Measurements from ENCODE around the gene GP9. TPM values are rescaled to one million over a fixed set of nuclear protein-coding genes. Genes with fewer than 3 reads are reported as not detected.

The GP9 gene
- total and polyA plus RNA-seq, 9 of the 15 experiments (the other 6 are each of a cell fraction or from before 2014, with no cell fraction given): not detected

DNA sequence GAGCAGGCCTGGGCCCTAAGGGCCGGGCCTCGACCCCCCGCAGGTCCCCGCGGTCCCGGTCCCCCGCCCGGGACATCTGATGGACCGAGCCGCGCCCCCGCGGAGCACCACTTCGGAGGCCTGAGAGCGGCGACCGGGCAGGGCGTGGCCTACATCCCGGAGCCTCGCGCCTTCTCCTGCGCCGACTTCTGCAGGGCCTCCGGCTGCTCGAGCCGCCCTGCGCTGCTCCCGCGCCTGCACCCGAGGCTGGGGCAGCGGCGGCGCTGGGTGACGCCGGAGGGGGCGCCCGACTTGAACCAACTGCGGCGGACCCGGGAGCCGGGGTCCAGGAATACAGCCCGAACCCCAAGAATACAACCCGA, 14.9 kb upstream of the GP9 start (continued):
- TF ChIP-seq, protein P1, sequence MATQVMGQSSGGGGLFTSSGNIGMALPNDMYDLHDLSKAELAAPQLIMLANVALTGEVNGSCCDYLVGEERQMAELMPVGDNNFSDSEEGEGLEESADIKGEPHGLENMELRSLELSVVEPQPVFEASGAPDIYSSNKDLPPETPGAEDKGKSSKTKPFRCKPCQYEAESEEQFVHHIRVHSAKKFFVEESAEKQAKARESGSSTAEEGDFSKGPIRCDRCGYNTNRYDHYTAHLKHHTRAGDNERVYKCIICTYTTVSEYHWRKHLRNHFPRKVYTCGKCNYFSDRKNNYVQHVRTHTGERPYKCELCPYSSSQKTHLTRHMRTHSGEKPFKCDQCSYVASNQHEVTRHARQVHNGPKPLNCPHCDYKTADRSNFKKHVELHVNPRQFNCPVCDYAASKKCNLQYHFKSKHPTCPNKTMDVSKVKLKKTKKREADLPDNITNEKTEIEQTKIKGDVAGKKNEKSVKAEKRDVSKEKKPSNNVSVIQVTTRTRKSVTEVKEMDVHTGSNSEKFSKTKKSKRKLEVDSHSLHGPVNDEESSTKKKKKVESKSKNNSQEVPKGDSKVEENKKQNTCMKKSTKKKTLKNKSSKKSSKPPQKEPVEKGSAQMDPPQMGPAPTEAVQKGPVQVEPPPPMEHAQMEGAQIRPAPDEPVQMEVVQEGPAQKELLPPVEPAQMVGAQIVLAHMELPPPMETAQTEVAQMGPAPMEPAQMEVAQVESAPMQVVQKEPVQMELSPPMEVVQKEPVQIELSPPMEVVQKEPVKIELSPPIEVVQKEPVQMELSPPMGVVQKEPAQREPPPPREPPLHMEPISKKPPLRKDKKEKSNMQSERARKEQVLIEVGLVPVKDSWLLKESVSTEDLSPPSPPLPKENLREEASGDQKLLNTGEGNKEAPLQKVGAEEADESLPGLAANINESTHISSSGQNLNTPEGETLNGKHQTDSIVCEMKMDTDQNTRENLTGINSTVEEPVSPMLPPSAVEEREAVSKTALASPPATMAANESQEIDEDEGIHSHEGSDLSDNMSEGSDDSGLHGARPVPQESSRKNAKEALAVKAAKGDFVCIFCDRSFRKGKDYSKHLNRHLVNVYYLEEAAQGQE (IDR thresholded peaks at IDR 0.05; ENCODE audit: borderline replicate concordance): no peak
- TF ChIP-seq, protein P1 (CRISPR knock-in tag; IDR thresholded peaks at IDR 0.05; ENCODE audit: low read depth): no peak
- TF ChIP-seq PYGO2 (tag; IDR thresholded peaks at IDR 0.05) (no peak), ZNF444 (CRISPR knock-in tag; IDR thresholded peaks at IDR 0.05) (no peak), FOXJ3 (CRISPR knock-in tag; IDR thresholded peaks at IDR 0.05) (no peak), SMARCC2 (IDR thresholded peaks at IDR 0.05; ENCODE audit: low read depth) (no peak), POLR2AphosphoS2 (IDR thresholded peaks at IDR 0.05; ENCODE audit: low read length) (no peak)
- TF ChIP-seq, protein P2, sequence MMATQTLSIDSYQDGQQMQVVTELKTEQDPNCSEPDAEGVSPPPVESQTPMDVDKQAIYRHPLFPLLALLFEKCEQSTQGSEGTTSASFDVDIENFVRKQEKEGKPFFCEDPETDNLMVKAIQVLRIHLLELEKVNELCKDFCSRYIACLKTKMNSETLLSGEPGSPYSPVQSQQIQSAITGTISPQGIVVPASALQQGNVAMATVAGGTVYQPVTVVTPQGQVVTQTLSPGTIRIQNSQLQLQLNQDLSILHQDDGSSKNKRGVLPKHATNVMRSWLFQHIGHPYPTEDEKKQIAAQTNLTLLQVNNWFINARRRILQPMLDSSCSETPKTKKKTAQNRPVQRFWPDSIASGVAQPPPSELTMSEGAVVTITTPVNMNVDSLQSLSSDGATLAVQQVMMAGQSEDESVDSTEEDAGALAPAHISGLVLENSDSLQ (IDR thresholded peaks at IDR 0.05): no peak
- TF ChIP-seq, protein P3, sequence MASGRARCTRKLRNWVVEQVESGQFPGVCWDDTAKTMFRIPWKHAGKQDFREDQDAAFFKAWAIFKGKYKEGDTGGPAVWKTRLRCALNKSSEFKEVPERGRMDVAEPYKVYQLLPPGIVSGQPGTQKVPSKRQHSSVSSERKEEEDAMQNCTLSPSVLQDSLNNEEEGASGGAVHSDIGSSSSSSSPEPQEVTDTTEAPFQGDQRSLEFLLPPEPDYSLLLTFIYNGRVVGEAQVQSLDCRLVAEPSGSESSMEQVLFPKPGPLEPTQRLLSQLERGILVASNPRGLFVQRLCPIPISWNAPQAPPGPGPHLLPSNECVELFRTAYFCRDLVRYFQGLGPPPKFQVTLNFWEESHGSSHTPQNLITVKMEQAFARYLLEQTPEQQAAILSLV (tag; IDR thresholded peaks at IDR 0.05): no peak
